Osteoblast (primary cell): ENCODE data around the gene POC1B. TPM values are rescaled to one million over a fixed set of nuclear protein-coding genes. Genes with fewer than 3 reads are reported as not detected.

ENCODE experiments used
- DNase-seq: peaks from one replicate; pipeline ENCODE4 v3.0.0; 2011; ENCODE audit warnings: low spot score, mixed read lengths; ENCODE audit not compliant: insufficient read length; ENCODE audit errors: missing footprints
- H2AFZ ChIP-seq: 2 replicates; pipeline ENCODE4 v1.6.0; 2011; ENCODE audit warnings: mild to moderate bottlenecking, low read length
- H3K27ac ChIP-seq: 2 replicates; pipeline ENCODE4 v1.5.1; 2011; ENCODE audit warnings: mild to moderate bottlenecking, low read depth, low read length, moderate library complexity
- H3K27me3 ChIP-seq: 2 replicates; pipeline ENCODE4 v1.6.0; 2012; ENCODE audit warnings: mild to moderate bottlenecking, control low read depth, inconsistent platforms, low read length, moderate library complexity; ENCODE audit not compliant: insufficient read depth
- H3K36me3 ChIP-seq: 2 replicates; pipeline ENCODE4 v1.5.1; 2011; ENCODE audit warnings: mild to moderate bottlenecking, low read length, control low read depth, moderate library complexity; ENCODE audit not compliant: insufficient read depth
- H3K4me1 ChIP-seq: 2 replicates; pipeline ENCODE4 v1.5.1; 2011; ENCODE audit warnings: mild to moderate bottlenecking, low read length, control low read depth, moderate library complexity; ENCODE audit not compliant: insufficient read depth
- H3K4me2 ChIP-seq: 2 replicates; pipeline ENCODE4 v1.6.0; 2011; ENCODE audit warnings: mild to moderate bottlenecking, low read length; ENCODE audit not compliant: insufficient read depth
- H3K4me3 ChIP-seq: fragments of 200-600 bp; sonication (generic); 3 replicates; pipeline ENCODE4 v1.5.1; 2012; ENCODE audit warnings: mild to moderate bottlenecking, low read length, inconsistent platforms; ENCODE audit not compliant: insufficient read depth
- H3K79me2 ChIP-seq: 2 replicates; pipeline ENCODE4 v1.6.0; 2012; ENCODE audit warnings: mild to moderate bottlenecking, low read length, control low read depth, inconsistent platforms; ENCODE audit not compliant: insufficient read depth
- H3K9me3 ChIP-seq: 2 replicates; pipeline ENCODE4 v1.5.1; 2011; ENCODE audit warnings: low read depth, low read length, control low read depth
- H4K20me1 ChIP-seq: 2 replicates; pipeline ENCODE4 v1.6.0; 2012; ENCODE audit warnings: mild to moderate bottlenecking, low read length, control low read depth; ENCODE audit not compliant: insufficient read depth
- CTCF ChIP-seq: IDR thresholded peaks from 2 replicates; pipeline ENCODE4 v1.5.1; 2011; ENCODE audit warnings: mild to moderate bottlenecking, low read depth, low read length, moderate library complexity; ENCODE audit errors: extremely low read depth
- total RNA-seq: library from RNA; depleted of rRNA; stranded (reverse); fragments of >200 nt; gene quantifications from 2 replicates; pipeline ENCODE4 v1.2.3, GENCODE V29; 2012

The POC1B gene
- total RNA-seq, 1 donor: 10.9 TPM

- no peak overlapping the region for H3K27ac ChIP-seq
- H3K4me3 ChIP-seq: no peak overlapping the region
- peaks cover 12% of the 10 kb centered on the region for H3K4me1 ChIP-seq
- TF ChIP-seq CTCF: no peak
- no peaks in the 10 kb centered on the region for H3K36me3 ChIP-seq
- no peaks in the 10 kb centered on the region for H4K20me1 ChIP-seq
- H3K4me2 ChIP-seq: no peak overlapping the region
- no peaks in the 10 kb centered on the region for H3K27me3 ChIP-seq
- H3K9me3 ChIP-seq: no peaks in the 10 kb centered on the region
- no peaks in the 10 kb centered on the region for H3K79me2 ChIP-seq
- no peak overlapping the region for H2AFZ ChIP-seq
- no peak for DNase-seq
Observed at GRCh38 chr12:89493670-89494302, 32.1 kb downstream of the POC1B start.

GRCh38 chr12:89492883-89493282, 33.0 kb downstream of the POC1B start:
- no peaks in the 10 kb centered on the region for H3K9me3 ChIP-seq
- H4K20me1 ChIP-seq: no peaks in the 10 kb centered on the region
- no peak for DNase-seq
- H3K4me1 ChIP-seq: peaks cover 12% of the 10 kb centered on the region
- H2AFZ ChIP-seq: no peak overlapping the region
- no peak overlapping the region for H3K27ac ChIP-seq
- H3K36me3 ChIP-seq: no peaks in the 10 kb centered on the region
- no peak overlapping the region for H3K4me3 ChIP-seq
- no peak overlapping the region for H3K4me2 ChIP-seq
- no peaks in the 10 kb centered on the region for H3K79me2 ChIP-seq
- TF ChIP-seq CTCF: no peak
- no peaks in the 10 kb centered on the region for H3K27me3 ChIP-seq

- Histone ChIP-seq H2AFZ (no peak overlapping the region), H3K4me3 (no peak overlapping the region), H3K27ac (no peak overlapping the region), H3K4me1 (peaks cover 12% of the 10 kb centered on the region), H3K27me3 (no peaks in the 10 kb centered on the region), H3K9me3 (no peaks in the 10 kb centered on the region), H3K79me2 (no peaks in the 10 kb centered on the region), H3K4me2 (no peak overlapping the region), H4K20me1 (no peaks in the 10 kb centered on the region), H3K36me3 (no peaks in the 10 kb centered on the region)
- TF ChIP-seq CTCF: no peak
- no peak for DNase-seq
Observed at GRCh38 chr12:89490922-89491321, 34.9 kb downstream of the POC1B start.

- H3K79me2 ChIP-seq: no peaks in the 10 kb centered on the region
- no peak overlapping the region for H3K27ac ChIP-seq
- H3K4me2 ChIP-seq: no peak overlapping the region
- DNase-seq: no peak
- no peak overlapping the region for H3K4me3 ChIP-seq
- H3K4me1 ChIP-seq: no peaks in the 10 kb centered on the region
- no peak for TF ChIP-seq CTCF
- H4K20me1 ChIP-seq: no peaks in the 10 kb centered on the region
- no peaks in the 10 kb centered on the region for H3K9me3 ChIP-seq
- no peaks in the 10 kb centered on the region for H3K27me3 ChIP-seq
- no peak overlapping the region for H2AFZ ChIP-seq
- H3K36me3 ChIP-seq: no peaks in the 10 kb centered on the region
Observed at GRCh38 chr12:89486264-89486663, 39.6 kb downstream of the POC1B start.
